ENCODE results near the gene RINT1.
"Not testable (repeated sequence)": the region's sequence is repeated elsewhere in the genome, so short reads cannot be mapped to it uniquely, and the experiment has no call there.

RINT1 gene

DNA sequence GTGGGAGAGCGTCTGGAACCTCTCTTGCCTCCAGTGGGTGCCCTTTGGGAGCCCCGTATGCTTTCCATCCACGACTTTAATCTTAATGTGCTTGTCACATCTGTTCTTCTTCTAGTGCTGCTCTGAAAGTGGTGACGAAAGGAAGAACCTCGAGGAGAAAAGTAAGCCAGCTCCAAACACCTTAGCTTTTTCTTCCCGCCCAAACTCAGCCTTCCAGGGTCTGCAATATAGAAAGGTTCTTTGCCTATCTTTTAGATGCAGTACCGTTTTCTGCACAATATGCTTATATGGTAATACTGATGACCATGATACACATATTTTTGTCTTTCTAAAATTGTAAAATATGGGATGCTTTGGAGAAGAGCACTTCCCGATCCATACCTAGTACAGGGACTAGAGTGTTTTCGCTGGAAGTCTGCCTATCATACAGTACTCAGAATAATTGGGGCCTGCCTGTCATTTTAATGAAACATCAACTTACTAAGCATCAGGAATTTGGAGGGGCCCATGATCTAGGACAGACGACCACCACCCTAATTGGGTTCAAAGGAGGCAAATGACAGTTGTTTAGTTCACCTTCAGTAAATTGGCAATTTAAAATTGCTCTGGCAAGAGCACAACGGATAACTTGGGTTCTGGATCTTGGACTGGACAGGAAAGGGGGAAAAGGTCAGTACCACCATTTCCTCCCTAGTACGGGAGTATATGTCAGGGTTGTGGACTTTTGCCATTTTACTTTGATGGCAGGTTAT lies 884 bp downstream of the RINT1 start:
- DNase-seq, result no peak

DNA sequence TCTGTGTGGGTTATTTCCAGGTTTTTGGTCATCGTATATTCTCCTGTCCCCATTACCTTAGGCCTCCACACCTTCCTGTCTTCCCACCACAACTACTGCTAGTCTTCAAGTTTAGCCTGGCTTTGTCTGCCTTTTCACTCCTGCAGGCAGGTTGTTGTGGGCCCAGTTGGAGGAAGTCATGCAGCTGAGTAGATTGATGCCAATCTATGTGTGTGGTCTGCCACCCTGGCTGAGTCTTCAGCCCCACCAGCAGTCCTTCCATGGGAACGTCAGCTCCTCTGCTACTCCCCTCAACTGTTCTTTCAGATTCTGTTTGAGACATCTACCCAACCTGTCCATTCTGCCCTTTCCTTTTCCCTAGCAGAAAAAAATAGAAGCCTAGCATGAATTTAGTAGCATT lies 6.3 kb downstream of the RINT1 start:
- no peak for DNase-seq

DNA sequence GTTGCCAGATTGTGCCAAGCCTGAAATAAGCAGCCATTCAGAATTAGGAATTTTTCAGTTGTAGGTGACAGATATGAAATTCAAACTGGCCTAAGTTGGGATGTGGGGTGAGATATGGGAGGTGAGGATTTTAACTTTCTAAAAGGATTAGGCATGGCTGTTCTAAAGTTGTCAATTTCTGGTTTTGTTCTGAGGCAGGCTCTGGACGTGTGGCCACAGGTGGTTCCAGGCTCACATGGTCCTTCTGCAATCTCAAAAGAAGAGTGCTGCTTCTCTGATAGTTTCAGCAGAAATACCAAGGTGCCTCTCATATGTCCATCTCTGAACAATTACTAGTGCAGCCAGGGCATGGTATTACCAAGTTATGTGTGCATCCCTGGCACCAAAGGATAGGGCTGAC lies 27.9 kb downstream of the RINT1 start:
- no peak for DNase-seq

DNA sequence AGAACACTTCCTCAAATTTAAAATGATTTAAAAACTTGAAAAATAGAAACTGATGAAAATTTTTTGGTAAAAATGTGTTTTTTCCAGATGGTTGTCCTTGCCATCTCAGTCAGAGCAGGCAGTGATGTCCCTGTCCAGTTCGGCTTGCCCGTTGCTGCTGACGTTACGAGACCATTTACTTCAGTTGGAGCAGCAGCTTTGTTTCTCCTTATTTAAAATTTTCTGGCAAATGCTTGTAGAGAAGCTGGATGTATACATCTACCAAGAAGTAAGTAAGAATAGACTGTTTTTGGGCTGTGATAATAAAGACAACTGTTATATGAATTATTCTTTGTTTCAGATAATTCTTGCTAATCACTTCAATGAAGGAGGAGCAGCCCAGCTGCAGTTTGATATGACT lies 33.2 kb downstream of the RINT1 start:
- no peak for DNase-seq

DNA sequence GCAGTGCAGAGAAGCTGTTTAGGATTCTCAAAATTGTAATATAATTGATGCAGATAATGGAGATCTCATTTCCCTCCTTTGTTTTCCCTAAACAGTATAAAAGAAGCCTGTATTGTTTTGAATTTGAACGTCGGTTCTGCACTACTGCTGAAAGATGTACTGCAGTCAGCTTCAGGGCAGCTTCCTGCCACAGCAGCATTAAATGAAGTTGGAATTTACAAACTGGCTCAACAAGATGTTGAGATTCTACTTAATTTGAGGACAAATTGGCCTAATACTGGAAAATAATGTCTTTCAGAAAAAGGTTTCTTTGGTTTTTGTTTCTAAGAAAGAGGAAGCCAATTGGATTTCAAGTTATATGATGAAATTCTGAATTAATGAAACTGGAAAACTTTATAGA lies 35.0 kb downstream of the RINT1 start:
- DNase-seq, result no peak

DNA sequence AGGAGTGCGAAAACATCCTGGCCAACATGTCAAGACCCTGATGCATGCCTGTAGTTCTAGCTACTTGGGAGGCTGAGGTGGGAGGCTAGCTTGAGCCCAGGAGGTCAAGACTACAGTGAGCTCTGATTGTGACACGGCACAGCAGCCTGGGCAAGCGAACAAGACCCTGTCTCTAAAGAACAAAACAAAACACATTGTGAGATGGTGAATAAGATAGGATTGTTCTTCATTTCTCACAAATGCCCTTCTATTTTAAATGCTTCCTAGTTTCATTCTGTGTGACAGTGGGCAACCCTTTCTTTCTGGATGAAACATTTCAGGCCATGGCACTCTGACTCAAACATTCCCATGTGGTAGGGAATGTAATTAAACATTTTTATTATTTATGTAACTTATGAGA lies 35.8 kb downstream of the RINT1 start:
- DNase-seq, result no peak

DNA sequence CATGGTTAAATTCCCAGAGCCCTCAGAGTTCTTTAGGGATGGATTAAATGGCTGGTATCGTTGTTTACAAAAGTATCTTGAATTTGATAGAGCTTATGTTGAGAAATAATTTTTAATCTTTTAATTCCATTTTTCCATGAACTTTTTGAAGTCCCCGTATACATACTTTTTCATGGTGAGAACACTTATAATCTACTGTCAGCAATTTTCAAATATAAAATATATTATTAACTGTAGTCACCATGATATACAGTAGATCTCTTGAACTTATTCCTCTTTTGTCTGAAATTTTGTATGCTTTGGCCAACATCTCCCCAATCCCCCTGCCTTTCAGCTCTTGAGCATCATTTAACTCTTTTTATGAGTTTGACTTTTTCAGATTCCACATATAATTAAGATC lies 39.9 kb downstream of the RINT1 start:
- DNase-seq, result no peak

DNA sequence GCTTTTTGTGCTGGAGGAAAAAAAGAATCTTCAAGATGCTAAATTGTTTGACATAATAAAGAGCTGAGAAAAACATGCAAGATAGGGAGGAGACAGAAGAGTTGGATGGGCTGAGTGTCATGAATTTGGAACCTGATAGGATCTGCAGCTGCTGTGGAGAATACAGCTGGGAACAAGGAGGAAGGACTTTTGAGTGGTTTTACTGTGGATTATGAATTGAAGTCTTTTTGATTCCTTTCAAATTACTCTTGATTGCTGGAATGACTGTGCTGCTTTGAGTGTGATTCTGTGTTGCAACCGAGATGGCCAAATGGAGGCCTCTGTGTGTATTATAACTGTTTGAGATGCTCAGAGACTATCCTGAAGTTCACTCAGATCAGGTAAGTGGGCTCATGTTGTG lies 45.2 kb downstream of the RINT1 start:
- no peak for DNase-seq

DNA sequence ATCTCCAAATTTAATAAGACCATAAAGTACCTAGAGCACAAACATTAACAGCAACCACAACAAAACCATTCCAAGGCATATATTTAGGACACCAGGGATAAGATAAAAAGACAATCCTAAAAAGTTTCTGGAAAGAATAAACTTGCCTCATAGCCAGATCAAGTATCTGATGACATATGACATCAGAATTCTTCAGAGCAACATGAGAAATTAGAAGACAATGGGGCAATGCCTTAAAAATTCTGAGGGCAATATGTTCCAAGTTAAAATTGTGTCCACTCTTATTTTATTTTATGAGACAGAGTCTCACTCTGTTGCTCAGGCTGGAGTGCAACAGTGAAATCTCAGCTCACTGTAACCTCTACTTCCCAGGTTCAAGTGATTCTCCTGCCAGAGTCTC lies 46.5 kb downstream of the RINT1 start:
- no peak for DNase-seq

DNA sequence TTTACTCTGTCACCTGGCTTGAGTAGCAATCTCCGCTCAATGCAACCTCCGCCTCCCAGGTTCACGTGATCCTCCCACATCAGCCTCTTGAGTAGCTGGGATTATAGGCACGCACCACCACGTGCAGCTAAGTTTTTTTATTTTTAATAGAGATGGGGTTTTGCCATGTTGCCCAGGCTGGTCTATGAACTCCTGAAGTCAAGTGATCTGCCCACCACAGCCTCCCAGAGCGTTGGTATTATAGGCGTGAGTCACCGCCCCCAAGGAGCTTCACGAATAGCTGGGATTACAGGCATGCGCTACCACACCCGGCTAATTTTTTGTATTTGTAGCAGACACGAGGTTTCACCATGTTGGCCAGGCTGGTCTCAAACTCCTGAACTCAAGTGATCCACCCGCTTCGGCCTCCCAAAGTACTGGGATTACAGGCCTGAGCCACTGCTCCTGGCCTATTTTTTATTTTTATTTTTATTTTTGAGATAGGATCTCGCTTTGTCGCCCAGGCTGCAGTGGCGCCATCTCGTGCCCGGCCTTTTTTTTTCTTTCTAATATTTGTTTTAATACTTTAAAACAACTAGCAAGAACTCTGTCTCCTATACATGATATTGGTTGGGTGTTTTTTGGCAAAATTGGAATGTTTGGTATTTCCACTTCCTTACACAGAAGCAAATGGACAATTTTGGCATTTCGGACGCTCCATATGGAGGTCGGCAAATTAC lies 48.2 kb downstream of the RINT1 start:
- DNase-seq, result no peak

DNA sequence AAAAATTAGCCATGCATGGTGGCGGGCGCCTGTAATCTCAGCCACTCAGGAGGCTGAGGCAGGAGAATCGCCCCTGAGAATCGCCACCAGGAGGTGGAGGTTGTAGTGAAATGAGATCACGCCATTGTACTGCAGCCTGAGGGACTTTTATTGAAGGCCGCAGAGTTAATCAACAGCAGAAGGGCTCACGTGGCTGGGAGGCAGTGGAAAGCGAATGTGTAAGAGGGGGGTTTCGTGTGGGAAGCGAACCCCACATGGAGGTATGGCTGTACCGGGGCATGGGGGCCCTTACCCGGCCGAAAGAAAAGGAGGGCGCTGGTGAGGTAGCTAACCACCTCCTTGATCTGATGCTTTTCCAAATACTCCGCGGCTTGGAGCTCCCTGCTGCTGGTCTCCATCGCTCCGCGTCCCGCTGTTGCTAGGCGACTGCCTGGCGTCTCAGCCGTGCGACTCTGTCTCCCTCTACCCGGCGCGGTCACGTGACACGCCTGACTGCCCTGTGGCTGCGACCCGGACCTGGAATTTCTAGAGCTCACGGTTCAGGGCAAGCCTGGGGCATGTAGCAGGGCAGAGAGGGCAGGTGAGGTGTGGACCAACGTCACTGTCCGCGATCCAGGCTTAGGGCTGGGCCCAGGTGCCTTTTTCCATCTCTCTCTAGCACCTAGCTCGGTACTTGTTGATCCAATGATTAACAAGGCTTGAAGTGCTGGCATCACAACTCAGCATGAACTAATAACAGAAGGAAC lies 49.2 kb downstream of the RINT1 start, which contains the start of gene EFCAB10:
TSS of gene EFCAB10 (minus strand) at position 428 of the 746 bp plus-strand sequence. CDS start at position 398, 30 bp downstream.
- peak; percentile 67 for DNase-seq

DNA sequence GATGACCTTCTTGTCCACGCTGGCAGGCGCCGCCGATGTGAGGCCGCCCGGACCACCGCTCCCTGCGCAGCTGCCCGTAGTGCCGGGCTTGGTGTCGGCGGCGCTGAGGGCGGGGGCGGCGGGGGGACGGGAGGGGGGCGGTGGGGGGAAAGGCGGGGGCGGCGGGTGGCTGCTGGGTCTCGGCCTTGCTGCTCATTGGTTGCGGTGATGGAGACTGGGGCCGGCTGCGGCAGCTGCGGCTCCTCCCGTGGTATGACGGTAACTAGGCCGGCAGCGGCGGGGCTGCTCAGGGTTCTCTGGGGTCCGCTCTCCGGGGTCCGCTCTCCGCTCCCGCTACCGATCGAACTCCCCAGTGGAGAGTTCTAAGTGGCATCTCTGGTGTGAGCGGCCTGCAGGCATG lies 51.1 kb downstream of the RINT1 start:
- DNase-seq, result no peak

DNA sequence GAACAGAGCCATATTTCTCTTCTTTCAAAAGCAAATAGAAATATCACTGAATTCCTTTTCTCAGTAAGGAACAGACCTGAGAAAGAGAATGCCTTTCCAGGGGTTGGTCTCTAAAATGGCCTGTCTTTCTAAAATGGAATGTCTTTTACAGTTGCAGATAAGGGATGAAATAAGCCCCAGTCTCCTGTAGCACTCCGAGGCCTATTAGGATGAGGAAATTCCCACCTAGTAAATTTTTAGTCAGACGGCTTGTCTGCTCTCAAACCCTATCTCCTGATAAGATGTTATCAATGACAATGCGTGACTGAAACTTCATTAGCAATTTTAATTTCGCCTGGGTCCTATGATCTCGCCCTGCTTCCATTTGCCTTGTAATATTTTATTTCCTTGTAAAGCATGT lies 52.2 kb downstream of the RINT1 start:
- no peak for DNase-seq

DNA sequence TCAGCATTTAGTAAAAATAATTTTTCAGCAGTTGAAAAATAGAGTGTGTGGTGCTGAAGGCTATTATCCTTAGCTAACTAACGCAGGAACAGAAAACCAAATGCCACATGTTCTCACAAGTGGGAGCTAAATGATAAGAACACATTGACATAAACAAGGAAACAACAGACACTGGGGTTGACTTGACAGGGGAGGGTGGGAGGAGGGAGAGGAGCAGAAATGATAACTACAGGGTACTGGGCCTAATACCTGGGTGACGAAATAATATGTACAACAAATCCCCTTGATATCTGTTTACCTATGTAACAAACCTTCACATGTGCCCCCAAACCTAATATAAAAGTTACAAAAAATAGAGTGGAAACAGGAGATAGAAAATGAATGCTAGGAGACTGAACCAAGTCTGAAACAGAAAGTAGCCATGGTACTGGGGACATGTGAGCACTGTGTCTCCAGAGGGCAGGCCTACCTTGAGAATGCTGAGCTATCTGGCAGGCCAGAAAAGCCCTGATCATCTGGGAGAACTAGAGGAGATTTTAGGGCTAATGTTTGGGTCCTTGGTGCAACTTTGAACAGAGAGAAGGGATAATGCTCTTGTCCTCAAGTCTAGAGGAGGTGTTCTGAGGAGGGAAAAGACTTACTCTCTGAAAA lies 54.0 kb downstream of the RINT1 start:
- DNase-seq, result no peak

DNA sequence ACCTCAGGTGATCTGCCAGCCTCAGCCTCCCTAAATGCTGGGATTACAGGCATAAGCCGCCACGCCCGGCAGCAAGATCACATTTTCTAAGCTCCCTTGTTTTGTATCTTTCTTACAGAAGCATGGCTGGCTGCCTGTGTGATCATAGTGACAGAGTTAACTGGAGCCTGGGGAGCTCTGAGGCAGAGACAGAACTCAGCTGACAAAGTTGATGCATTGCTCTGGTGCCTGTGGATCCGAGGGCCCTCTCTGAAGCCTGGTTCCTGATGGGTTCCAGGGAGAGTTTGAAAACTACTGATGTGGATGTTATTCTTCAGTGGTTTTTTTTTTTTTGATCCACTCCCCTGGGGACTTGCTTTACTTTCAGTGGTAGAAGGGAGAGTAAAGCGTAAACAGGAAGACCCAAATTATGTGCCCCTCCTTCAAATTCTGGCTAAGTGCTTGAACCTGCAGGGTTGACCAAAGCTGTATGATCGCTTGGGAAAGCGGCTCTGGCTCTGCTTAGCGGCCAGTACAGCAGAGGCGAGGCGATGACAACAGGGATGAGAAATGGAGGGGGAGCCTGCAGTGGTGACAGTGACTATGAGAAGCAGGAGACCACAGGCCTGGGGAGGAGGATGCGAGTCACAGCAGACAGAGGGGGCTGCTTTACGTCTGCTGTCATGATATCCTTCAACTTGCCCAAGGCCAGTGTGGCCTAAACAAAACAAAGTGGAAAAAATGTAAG lies 56.1 kb downstream of the RINT1 start:
- DNase-seq, result peak; percentile 36

DNA sequence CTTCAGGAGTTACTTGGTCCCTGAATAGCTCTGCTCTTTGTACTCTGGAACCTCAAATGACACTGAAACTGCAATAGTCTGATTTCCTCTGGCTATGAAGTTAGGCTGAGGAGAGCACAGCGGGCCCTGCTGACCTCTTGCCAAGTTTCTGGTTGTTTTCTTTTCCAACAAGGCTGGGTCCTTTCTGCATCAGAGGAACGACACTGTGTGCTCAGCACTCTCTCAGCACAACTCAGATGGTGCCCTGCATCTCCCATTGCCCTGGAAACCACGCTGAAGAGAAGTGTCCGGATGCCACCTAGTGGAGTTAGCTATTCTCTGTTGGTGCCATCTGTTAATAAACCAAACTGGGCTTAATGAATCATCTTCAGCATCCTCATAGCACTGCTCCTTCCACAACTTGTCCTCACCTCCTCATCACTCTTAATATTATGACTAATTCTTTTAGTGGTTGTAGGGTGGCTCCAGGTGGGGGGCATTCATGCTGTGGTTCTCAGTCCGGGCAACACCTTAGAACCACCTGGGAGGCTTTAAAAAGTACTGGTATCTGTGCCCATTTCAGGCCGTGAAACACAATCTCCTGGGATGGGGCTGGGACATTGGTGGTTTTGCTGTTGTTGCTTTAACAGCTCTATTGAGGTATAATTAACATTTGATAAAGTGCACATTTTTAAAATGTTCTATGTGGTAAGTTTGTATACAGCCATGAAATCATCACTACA lies 57.5 kb downstream of the RINT1 start:
- peak; percentile 64 for DNase-seq

DNA sequence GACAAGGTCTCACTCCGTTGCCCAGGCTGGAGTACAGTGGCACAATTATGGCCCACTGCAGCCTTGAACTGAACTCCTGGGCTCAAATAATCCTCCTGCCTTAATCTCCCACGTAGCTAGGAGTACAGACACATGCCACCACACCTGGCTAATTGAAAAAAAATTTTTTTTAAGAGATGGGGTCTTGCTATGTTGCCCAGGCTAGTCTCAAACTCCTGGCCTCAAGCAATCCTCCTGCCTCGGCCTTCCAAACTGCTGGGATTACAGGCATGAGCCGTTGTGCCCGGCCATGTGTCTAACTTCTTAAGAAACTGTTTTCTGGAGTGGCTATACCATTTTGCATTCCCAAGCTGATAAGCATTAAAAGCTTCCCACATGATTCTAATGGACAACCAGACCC lies 58.8 kb downstream of the RINT1 start:
- no peak for DNase-seq

DNA sequence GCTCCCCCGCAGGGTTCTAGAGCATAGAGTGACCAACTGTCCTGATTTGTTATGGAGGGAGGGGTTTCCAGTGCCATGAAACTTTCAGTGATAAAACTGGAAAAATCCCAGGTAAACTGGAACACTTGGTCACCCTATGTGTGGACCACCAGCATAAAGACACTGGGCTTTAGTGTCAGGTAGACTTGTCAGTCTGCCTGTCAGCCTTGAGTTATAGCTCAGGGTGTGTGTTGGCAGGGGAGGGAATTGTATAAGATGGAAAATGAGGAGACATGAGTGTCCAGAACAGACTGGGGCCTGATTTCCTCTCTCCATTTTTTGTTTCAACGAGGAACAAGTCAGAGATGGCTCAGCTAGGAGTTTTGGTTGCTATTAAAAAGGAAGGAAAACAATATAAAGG lies 59.5 kb downstream of the RINT1 start:
- no peak for DNase-seq

DNA sequence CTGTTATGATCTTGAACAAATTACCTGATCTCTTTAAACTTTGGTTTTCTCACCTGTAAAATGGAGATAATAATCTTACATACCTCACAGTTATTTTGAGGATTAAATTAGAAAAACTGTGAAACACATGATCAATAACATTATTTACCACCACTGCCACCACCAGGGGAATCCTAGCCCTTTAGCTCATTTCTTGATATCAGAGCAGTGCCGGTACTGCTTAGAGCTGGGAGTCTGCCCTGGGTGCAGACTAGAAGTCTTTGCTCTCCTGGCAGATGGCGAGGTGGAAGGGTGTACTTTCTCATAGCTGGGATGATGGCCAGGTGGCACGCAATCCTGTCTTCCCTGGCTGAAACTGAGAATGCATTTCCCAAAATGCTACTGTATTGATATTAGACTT lies 62.0 kb downstream of the RINT1 start:
- DNase-seq, result no peak

DNA sequence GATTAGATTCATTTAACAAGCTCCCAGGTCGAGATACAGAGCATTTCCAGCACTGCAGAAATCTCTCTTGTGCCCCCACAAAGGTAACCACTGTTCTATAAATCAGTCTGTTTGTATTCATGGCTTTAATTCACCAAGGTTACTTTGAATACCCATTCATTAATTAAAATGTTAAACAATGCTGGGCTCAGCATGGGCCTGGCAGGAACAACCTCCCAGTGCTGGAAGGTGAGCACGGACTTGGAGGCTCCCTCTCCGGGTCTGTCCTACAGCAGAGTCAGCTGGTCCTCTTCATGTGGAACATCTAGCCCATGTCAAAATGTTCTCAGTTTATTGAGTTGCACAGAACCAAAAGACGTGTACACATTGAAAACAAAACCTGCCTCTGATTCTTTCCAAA lies 64.9 kb downstream of the RINT1 start:
- no peak for DNase-seq

DNA sequence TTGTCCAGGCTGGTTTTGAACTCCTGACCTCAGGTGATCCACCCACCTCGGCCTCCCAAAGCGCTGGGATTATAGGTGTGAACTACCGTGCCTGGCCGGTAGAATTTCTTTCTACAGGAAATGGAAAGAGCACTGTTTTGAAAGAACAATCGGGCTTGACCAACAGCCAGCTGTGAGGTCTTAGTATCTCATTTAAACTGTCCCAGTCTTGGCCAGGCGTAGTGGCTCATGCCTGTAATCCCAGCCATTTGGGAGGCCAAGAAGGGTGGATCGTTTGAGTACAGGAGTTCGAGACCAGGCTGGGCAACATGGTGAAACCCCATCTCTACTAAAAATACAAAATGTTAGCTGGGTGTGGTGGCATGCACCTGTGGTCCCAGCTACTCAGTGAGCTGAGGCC lies 67.1 kb downstream of the RINT1 start:
- not testable (repeated sequence) for DNase-seq

DNA sequence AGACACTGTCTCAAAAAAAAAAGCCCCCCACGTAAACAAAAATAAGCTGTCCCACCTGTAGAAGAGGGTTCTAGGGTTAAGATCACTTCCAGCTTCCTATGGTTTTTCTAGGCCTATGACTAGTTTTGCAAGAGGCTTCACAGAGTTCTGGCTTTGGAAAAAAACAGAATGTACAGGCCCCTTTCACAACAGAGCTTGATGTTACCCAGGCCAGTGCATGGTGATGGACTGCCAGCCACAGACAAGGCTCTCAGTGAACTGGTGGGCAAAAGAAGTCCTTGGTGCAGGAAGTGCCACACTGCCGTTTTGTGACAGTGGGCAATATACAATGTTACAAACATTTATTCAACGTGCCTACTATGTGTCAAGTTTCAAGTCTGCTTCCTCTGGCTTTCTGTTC lies 67.5 kb downstream of the RINT1 start:
- DNase-seq, result no peak

All from femur (tissue), 1 donor.